Gastrocnemius medialis (tissue), 4 donors: ENCODE measurements around the gene TUBB4B. TPM values are rescaled to one million over a fixed set of nuclear protein-coding genes. Genes with fewer than 3 reads are reported as not detected.

Experiments
- ATAC-seq, 2 donors: fragments of 150-250 bp; one replicate each; pipeline ENCODE4 v1.9.1; 2016
- DNase-seq, 2 donors: peaks; one replicate each; pipeline ENCODE4 v3.0.0-alpha.2; 2019
- H3K27ac ChIP-seq, 4 donors: fragments of 200-600 bp; sonication (generic); 1 replicate in 1 of 4; 2 replicates in 3 of 4; pipeline ENCODE4 v1.5.1; 2016 to 2018; ENCODE audit warnings: mild to moderate bottlenecking in 2 of 4, moderate library complexity in 1 of 4
- H3K27me3 ChIP-seq, 3 donors: fragments of 200-600 bp; sonication (generic) in 2 of 3; 1 replicate in 1 of 3; 2 replicates in 2 of 3; pipeline versions ENCODE4 v1.5.1 to v1.6.0; 2016 to 2019; ENCODE audit warnings: mild to moderate bottlenecking in 1 of 3, moderate library complexity in 1 of 3
- H3K36me3 ChIP-seq, 2 donors: fragments of 200-600 bp; sonication (generic) in 1 of 2; one replicate each; pipeline ENCODE4 v1.5.1; 2017 to 2018
- H3K4me1 ChIP-seq, 2 donors: fragments of 200-600 bp; sonication (generic) in 1 of 2; one replicate each; pipeline ENCODE4 v1.5.1; 2016 to 2017; ENCODE audit warnings: mild to moderate bottlenecking in 2 of 2
- H3K4me3 ChIP-seq, 4 donors: fragments of 200-600 bp; sonication (generic) in 3 of 4; 1 replicate in 1 of 4; 2 replicates in 3 of 4; pipeline ENCODE4 v1.5.1; 2016 to 2019; ENCODE audit warnings: mild to moderate bottlenecking in 2 of 4
- H3K9me3 ChIP-seq, 3 donors: fragments of 200-600 bp; sonication (generic) in 2 of 3; 1 replicate in 1 of 3; 2 replicates in 2 of 3; pipeline ENCODE4 v1.5.1; 2016 to 2019
- POLR2A ChIP-seq, 2 donors: fragments of 450-650 bp; IDR thresholded peaks; one replicate each; pipeline ENCODE4 v1.6.1; 2017; ENCODE audit warnings: antibody characterized with exemption in 2 of 2, mild to moderate bottlenecking in 2 of 2, moderate library complexity in 2 of 2
- in situ Hi-C, 4 donors: fragments of 200-750 bp; cut with MboI; loops; one replicate each; pipeline versions ENCODE4 v1.15.0 to v1.8.0; 2017; ENCODE audit warnings: low sequenced_read_pairs in 4 of 4
- intact Hi-C: fragments of 100-400 bp; cut with DNase I; formaldehyde crosslinking; loops from one replicate; pipeline ENCODE4 v1.15.1; 2023; ENCODE audit warnings: low total_unique reads
- total RNA-seq, 4 donors: library from RNA; depleted of rRNA; stranded (reverse); fragments of >200 nt; gene quantifications; one replicate each; pipeline versions ENCODE4 v1.1.0 to v1.2.3, GENCODE V29; 2016
- TF ChIP-seq, protein P1 (sequence below), 5 experiments: fragments of 450-650 bp in 3 of 5; fragments of 200-600 bp in 2 of 5; sonication (generic) in 2 of 5; IDR thresholded peaks in 4 of 5; conservative IDR thresholded peaks in 1 of 5; 1 replicate in 4 of 5; 2 replicates in 1 of 5; pipeline ENCODE4 v1.5.1; 2016 to 2019; ENCODE audit warnings: antibody characterized with exemption in 5 of 5, mild to moderate bottlenecking in 3 of 5, moderate library complexity in 3 of 5

Gene TUBB4B
- total RNA-seq, 4 donors from 2014 or later = 222 to 495 (median 363) TPM

DNA sequence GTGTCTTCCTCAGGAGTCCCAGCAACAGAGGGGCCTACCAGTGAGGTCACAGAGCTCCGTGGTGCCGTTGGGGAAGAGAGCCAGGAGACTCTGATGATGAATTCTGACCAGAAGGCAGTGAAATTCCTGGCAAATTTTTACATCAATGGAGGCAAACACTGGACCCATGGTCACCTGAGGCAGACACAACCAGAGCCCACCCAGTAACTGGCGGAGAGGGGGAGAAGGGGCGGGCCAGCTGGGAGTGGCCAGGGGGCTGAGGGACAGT, 10.0 kb downstream of the TUBB4B start, which contains the start of gene STPG3:
STPG3 (plus strand) TSS at position 93 of the 268 bp plus-strand sequence; CDS start at position 94, 1 bp downstream.
- TF ChIP-seq POLR2A (IDR thresholded peaks at IDR 0.05) = no peak
- Histone ChIP-seq H3K9me3 (no peaks in the 10 kb centered on the region), H3K36me3 (no peaks in the 10 kb centered on the region), H3K27ac (no peak within 1 kb of the TSS), H3K27me3 (no peaks in the 10 kb centered on the region), H3K4me3 (no peak within 1 kb of the TSS), H3K4me1 (peaks cover 29 to 33% of the 10 kb centered on the region in 2 donors)
- in situ Hi-C loops (no loop called here), intact Hi-C loops (no loop called here)
- no peak for DNase-seq
- no peak for ATAC-seq

DNA sequence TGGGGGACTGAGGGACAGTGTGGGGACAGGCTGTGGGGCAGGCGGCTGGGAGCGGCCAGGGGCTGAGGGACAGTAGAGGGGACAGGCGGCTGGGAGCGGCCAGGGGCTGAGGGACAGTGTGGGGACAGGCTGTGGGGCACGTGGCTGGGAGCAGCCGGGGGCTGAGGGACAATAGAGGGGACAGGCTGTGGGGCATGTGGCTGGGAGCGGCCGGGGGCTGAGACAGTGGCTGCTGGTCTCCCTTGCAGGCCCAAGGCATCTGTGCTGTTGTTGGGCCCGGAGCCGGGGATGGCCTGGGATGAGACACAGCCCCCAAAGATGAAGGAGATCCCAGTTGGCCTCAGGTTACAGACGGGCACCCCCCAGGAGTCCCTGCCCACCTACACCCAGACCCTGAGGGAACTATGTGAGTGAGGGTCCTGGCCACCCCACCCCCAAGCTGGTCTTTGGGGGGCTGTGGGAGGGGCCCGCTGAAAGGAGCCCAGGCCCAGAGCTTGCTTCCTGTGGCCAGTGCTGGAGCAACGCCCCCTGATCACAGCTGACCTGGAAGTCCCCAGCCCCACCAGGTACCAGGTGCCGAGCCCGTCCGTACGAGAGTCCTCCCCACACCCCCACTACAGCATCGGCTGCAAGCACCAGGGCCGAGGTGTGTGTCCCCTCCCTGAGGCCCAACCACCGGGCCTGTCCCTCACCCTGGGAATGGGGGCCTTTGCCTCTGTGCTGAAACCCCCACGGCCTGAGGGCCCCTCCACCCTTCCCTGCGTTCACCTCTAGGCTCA, 10.6 kb downstream of the TUBB4B start:
- ATAC-seq (no peak), DNase-seq (no peak)
- Histone ChIP-seq H3K4me1 (peaks cover 35 to 38% of the 10 kb centered on the region in 2 donors), H3K9me3 (no peaks in the 10 kb centered on the region), H3K4me3 (no peak overlapping the region), H3K27ac (no peak overlapping the region), H3K36me3 (peaks cover 0 to 5% of the 10 kb centered on the region in 2 donors), H3K27me3 (no peaks in the 10 kb centered on the region)
- intact Hi-C loops = no loop called here
- in situ Hi-C loops = no loop called here
- TF ChIP-seq, protein P1, sequence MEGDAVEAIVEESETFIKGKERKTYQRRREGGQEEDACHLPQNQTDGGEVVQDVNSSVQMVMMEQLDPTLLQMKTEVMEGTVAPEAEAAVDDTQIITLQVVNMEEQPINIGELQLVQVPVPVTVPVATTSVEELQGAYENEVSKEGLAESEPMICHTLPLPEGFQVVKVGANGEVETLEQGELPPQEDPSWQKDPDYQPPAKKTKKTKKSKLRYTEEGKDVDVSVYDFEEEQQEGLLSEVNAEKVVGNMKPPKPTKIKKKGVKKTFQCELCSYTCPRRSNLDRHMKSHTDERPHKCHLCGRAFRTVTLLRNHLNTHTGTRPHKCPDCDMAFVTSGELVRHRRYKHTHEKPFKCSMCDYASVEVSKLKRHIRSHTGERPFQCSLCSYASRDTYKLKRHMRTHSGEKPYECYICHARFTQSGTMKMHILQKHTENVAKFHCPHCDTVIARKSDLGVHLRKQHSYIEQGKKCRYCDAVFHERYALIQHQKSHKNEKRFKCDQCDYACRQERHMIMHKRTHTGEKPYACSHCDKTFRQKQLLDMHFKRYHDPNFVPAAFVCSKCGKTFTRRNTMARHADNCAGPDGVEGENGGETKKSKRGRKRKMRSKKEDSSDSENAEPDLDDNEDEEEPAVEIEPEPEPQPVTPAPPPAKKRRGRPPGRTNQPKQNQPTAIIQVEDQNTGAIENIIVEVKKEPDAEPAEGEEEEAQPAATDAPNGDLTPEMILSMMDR (IDR thresholded peaks at IDR 0.05 in 4 of 5, conservative IDR thresholded peaks at IDR 0.05 in 1 of 5) = no peak
- no peak for TF ChIP-seq POLR2A (IDR thresholded peaks at IDR 0.05)

DNA sequence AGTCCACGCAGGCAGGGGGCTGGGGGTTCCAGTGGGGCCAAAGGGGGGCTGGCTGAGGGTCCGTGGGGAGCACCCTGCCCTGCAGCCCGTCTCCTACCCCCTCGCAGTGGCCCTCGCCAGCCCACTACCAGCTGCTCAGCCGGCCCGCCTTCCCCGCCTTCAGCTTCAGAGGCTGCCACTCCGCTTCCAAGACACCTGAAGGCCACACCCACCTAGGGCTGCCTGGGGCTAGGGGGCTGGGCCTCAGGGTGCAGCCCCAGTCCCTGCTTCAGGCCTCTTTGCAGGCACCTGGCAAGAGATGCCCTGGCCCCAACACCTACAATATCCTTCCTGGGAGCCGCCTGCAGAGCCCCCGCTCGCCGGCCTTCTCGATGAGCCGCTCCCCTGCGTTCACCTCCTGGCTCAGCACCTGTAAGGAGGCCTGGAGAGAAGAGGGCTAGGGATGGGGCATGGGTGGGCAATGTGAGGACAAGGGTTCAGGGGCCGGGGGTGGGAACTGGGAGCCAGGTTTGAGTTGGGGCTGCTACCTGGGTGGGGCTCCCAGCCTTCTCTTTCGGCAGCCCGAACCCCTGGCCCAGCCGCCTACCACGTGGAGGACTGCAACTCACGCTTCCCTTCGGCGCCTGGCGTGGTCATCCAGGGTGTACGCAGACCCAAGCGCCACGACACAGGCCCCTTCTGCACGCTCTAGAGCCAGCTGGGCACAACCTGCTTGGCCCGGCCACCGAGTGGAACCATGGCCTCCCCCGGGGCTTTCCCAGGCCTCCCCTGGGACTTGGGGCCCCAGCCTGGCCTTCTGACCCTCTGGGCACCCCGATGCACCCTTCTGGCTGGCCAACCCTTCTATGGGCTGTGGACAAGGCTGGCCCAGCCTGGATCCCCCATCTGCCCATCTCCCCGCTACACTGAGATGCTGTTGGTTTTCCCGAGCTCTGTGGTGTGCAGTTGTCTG, 11.7 kb downstream of the TUBB4B start:
- DNase-seq = no peak

DNA sequence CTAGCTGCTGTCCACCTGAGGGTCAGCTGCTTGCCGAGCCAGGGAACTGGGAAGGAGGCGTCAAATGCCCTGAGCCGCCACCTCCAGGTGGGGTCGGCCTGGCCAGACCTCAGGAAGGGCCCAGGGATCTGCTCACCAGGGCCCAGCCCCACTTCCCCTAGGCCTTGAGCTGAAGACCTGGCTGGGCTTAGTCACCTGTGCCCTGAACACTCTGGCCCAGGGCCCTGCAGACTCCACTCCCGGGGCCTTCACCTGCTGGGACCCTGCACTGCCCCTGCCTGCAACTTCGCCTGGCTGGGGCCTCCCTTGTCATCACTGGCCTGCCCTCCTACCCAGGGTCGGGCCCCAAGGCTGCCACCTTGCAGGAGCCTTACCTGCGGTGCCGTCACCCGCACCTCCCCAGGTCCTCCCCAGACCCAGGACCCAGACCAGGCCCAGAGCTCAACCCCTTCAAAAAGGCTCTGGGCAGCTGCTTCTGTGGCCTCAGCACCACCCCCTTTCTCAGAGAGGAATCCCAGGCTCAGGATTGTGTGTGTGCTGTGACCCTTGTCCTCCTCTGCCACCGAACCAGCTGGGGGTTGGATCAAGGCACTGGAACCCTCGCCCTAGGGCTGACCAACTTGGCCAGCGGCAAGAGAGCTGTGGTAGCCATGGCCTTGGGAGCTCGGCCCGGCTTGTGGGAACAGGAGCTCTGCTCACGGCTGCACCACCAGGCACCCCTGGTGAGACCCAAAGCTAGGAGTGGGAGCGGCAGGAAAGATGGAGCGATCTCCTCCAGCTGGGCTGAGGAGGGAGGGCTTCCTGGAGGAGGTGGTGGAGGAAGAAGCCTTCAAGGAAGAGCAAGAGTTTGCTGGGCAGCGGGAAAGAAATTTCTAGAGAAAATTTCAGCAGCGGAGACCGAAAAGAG, 12.9 kb downstream of the TUBB4B start:
- Histone ChIP-seq H3K4me1 (peaks cover 22 to 29% of the 10 kb centered on the region in 2 donors), H3K27me3 (no peaks in the 10 kb centered on the region), H3K27ac (peak overlapping the region; percentile 68 to 91 (median 81)), H3K9me3 (no peaks in the 10 kb centered on the region), H3K4me3 (peak overlapping the region; percentile 77 to 99 (median 92)), H3K36me3 (peaks cover 0 to 21% of the 10 kb centered on the region in 2 donors)
- no peak for ATAC-seq
- intact Hi-C loops = no loop called here
- no peak for DNase-seq
- in situ Hi-C loops = no loop called here
- TF ChIP-seq, protein P1 (IDR thresholded peaks at IDR 0.05 in 4 of 5, conservative IDR thresholded peaks at IDR 0.05 in 1 of 5) = no peak
- no peak for TF ChIP-seq POLR2A (IDR thresholded peaks at IDR 0.05)

More for the DNA sequence above, 11.7 kb downstream of the TUBB4B start:
- H3K27ac ChIP-seq = no peak overlapping the region
- no peaks in the 10 kb centered on the region for H3K9me3 ChIP-seq
- no peak for ATAC-seq
- no peak for TF ChIP-seq POLR2A (IDR thresholded peaks at IDR 0.05)
- intact Hi-C loops = no loop called here
- no peaks in the 10 kb centered on the region for H3K27me3 ChIP-seq
- H3K4me1 ChIP-seq = peaks cover 24 to 32% of the 10 kb centered on the region in 2 donors
- in situ Hi-C loops = no loop called here
- peaks cover 0 to 11% of the 10 kb centered on the region in 2 donors for H3K36me3 ChIP-seq
- no peak overlapping the region for H3K4me3 ChIP-seq
